ENCODE data around the gene KLHDC7B.

KLHDC7B gene

GRCh38 chr22:50600538-50600937 is 54.8 kb downstream of the KLHDC7B start, which contains the start of gene MAPK8IP2:
Gene MAPK8IP2 (plus strand): TSS chr22:50600793. CDS start chr22:50600819, 26 bp downstream.
- peak; percentile 68 for DNase-seq
